GM23338 (cell line): ENCODE measurements around the gene ZNF229. TPM values are rescaled to one million over a fixed set of nuclear protein-coding genes. Genes with fewer than 3 reads are reported as not detected.

Source experiments
- ATAC-seq: fragments of 200-7000 bp; cut with Tn5 transposase; 3 replicates; pipeline ENCODE4 v1.9.1; 2020
- DNase-seq: peaks from one replicate; pipeline ENCODE4 v3.0.0-alpha.2; 2015; ENCODE audit warnings: low spot score
- H2AFZ ChIP-seq: fragments of 200-600 bp; sonication (generic); 2 replicates; pipeline ENCODE4 v1.8.0; 2016; ENCODE audit warnings: antibody characterized with exemption, mild to moderate bottlenecking, moderate library complexity
- H3F3A ChIP-seq: fragments of 200-600 bp; sonication (generic); replicated peaks from 2 replicates; pipeline ENCODE4 v1.8.0; 2017; ENCODE audit warnings: antibody characterized with exemption, mixed run types, low read depth
- H3K27ac ChIP-seq: fragments of 200-600 bp; sonication (generic); 2 replicates; pipeline ENCODE4 v1.6.1; 2016; ENCODE audit warnings: low read depth
- H3K27me3 ChIP-seq: fragments of 200-600 bp; sonication (generic); 2 replicates; pipeline ENCODE4 v1.8.0; 2016; ENCODE audit warnings: mild to moderate bottlenecking, mixed run types, moderate library complexity; ENCODE audit not compliant: insufficient read depth
- H3K36me3 ChIP-seq: fragments of 200-600 bp; sonication (generic); 2 replicates; pipeline ENCODE4 v1.8.0; 2016; ENCODE audit warnings: mild to moderate bottlenecking; ENCODE audit not compliant: insufficient read depth
- H3K4me1 ChIP-seq: fragments of 200-600 bp; sonication (generic); 2 replicates; pipeline ENCODE4 v1.8.0; 2016; ENCODE audit warnings: mild to moderate bottlenecking, moderate library complexity; ENCODE audit not compliant: insufficient read depth
- H3K4me2 ChIP-seq: fragments of 200-600 bp; sonication (generic); 2 replicates; pipeline ENCODE4 v1.7.1; 2017; ENCODE audit warnings: mixed run types
- H3K4me3 ChIP-seq: fragments of 200-600 bp; sonication (generic); 2 replicates; pipeline ENCODE4 v1.6.1; 2016; ENCODE audit warnings: mixed run types
- H3K79me2 ChIP-seq: fragments of 200-600 bp; sonication (generic); replicated peaks from 2 replicates; pipeline ENCODE4 v1.8.0; 2017; ENCODE audit warnings: mild to moderate bottlenecking; ENCODE audit not compliant: insufficient read depth
- H3K9me2 ChIP-seq: fragments of 200-600 bp; sonication (generic); 2 replicates; pipeline ENCODE4 v1.8.0; 2017; ENCODE audit not compliant: insufficient read depth
- H4K20me1 ChIP-seq: fragments of 200-600 bp; sonication (generic); replicated peaks from 2 replicates; pipeline ENCODE4 v1.8.0; 2017; ENCODE audit warnings: mild to moderate bottlenecking; ENCODE audit not compliant: insufficient read depth
- H3K27ac Mint-ChIP-seq: 2 replicates; pipeline ENCODE4 v1.8.0; 2020; ENCODE audit warnings: inconsistent platforms, mild to moderate bottlenecking, moderate library complexity, mixed read lengths
- H3K27me3 Mint-ChIP-seq: 3 replicates; pipeline ENCODE4 v1.8.0; 2022; ENCODE audit warnings: low read depth, mild to moderate bottlenecking, moderate library complexity, mixed read lengths, inconsistent platforms; ENCODE audit not compliant: insufficient read depth, poor library complexity
- H3K36me3 Mint-ChIP-seq: 3 replicates; pipeline ENCODE4 v1.8.0; 2021; ENCODE audit warnings: low read depth, mild to moderate bottlenecking, inconsistent platforms, moderate library complexity, mixed read lengths
- H3K4me1 Mint-ChIP-seq: 3 replicates; pipeline ENCODE4 v1.8.0; 2020; ENCODE audit warnings: mild to moderate bottlenecking, inconsistent platforms, mixed read lengths
- H3K4me3 Mint-ChIP-seq: 3 replicates; pipeline ENCODE4 v1.8.0; 2021; ENCODE audit warnings: moderate library complexity, mild to moderate bottlenecking, inconsistent platforms, mixed read lengths
- H3K9me3 Mint-ChIP-seq: 3 replicates; pipeline ENCODE4 v1.8.0; 2020; ENCODE audit warnings: moderate library complexity, mild to moderate bottlenecking, inconsistent platforms, mixed read lengths
- CREB1 ChIP-seq: fragments of 250-450 bp; sonication (Bioruptor Pico); IDR thresholded peaks from 2 replicates; pipeline ENCODE4 v1.5.0; 2020; ENCODE audit warnings: low read depth, mild to moderate bottlenecking, moderate library complexity
- CTCF ChIP-seq, 2 experiments: fragments of 200-600 bp in 1 of 2; sonication (generic) in 1 of 2; conservative IDR thresholded peaks; 2 replicates each; pipeline versions ENCODE4 v1.5.1 to v1.6.1; 2016 to 2017; ENCODE audit warnings: antibody characterized with exemption in 2 of 2, low read depth in 2 of 2, mild to moderate bottlenecking in 2 of 2, moderate library complexity in 1 of 2
- ETS1 ChIP-seq: IDR thresholded peaks from 2 replicates; pipeline ENCODE4 v1.6.1; 2016; ENCODE audit warnings: antibody characterized with exemption
- EZH2 ChIP-seq: fragments of 200-600 bp; sonication (generic); IDR thresholded peaks from one replicate; pipeline ENCODE4 v1.8.0; 2017; ENCODE audit warnings: antibody characterized with exemption, mild to moderate bottlenecking, low read depth; ENCODE audit not compliant: unreplicated experiment
- EZH2phosphoT487 ChIP-seq: fragments of 200-600 bp; sonication (generic); IDR thresholded peaks from one replicate; pipeline ENCODE4 v1.8.1; 2018; ENCODE audit warnings: antibody characterized with exemption; ENCODE audit not compliant: unreplicated experiment
- JUNB ChIP-seq: IDR thresholded peaks from one replicate; pipeline ENCODE4 v1.6.1; 2016; ENCODE audit warnings: antibody characterized with exemption; ENCODE audit not compliant: unreplicated experiment
- NANOG ChIP-seq: IDR thresholded peaks from 2 replicates; pipeline ENCODE4 v1.6.1; 2016; ENCODE audit warnings: antibody characterized with exemption, borderline replicate concordance
- POLR2AphosphoS5 ChIP-seq: IDR thresholded peaks from 2 replicates; pipeline ENCODE4 v1.6.1; 2016; ENCODE audit warnings: antibody characterized with exemption, low read depth
- REST ChIP-seq: IDR thresholded peaks from one replicate; pipeline ENCODE4 v1.6.1; 2018; ENCODE audit warnings: antibody characterized with exemption; ENCODE audit not compliant: unreplicated experiment
- STAT1 ChIP-seq: IDR thresholded peaks from one replicate; pipeline ENCODE4 v1.6.1; 2016; ENCODE audit warnings: antibody characterized with exemption; ENCODE audit not compliant: unreplicated experiment
- ZNF114 ChIP-seq: fragments of 250-450 bp; sonication (Bioruptor Pico); IDR thresholded peaks from 2 replicates; pipeline ENCODE4 v1.5.0; 2020; ENCODE audit warnings: mild to moderate bottlenecking, moderate library complexity
- ZNF331 ChIP-seq: fragments of 250-450 bp; sonication (Bioruptor Pico); IDR thresholded peaks from 2 replicates; pipeline ENCODE4 v1.5.0; 2020; ENCODE audit warnings: low read depth, mild to moderate bottlenecking, moderate library complexity
- ZNF462 ChIP-seq: fragments of 250-450 bp; sonication (Bioruptor Pico); IDR thresholded peaks from 2 replicates; pipeline ENCODE4 v1.5.0; 2020; ENCODE audit warnings: mild to moderate bottlenecking, moderate library complexity
- polyA plus RNA-seq: library from polyadenylated mRNA; unstranded; fragments of >200 nt; fragmentation: Nextera tagmentation; extraction: Ambion mirVana; gene quantifications from 2 replicates; pipeline ENCODE4 v1.2.1, GENCODE V29; 2016
- total RNA-seq: library from RNA; depleted of rRNA; stranded (reverse); fragments of >200 nt; shearing (Covaris generic); gene quantifications from 2 replicates; pipeline ENCODE4 v1.2.3, GENCODE V29; 2014

The ZNF229 gene
- total and polyA plus RNA-seq, 2 experiments from 2014 or later = 2.6 to 5.2 TPM

- no peaks in the 10 kb centered on the region for H3K27me3 ChIP-seq
- H3F3A ChIP-seq = no peaks in the 10 kb centered on the region
- peaks cover 15% of the 10 kb centered on the region for H3K27me3 Mint-ChIP-seq
- no peaks in the 10 kb centered on the region; the same call in 1 of the 2 replicates for H4K20me1 ChIP-seq
- H3K4me3 Mint-ChIP-seq = no peak overlapping the region
- DNase-seq (no peak), ATAC-seq (no peak)
- peaks cover 41% of the 10 kb centered on the region for H3K36me3 Mint-ChIP-seq
- H2AFZ ChIP-seq = no peak overlapping the region
- no peak overlapping the region for H3K4me3 ChIP-seq
- peaks cover 73% of the 10 kb centered on the region for H3K9me3 Mint-ChIP-seq
- H3K4me1 Mint-ChIP-seq = 0 out of 3 replicates have a peak, but pooled peaks cover 4% of the 10 kb centered on the region
- 0 out of 2 replicates have a peak, but pooled peaks cover 8% of the 10 kb centered on the region for H3K79me2 ChIP-seq
- no peak overlapping the region for H3K4me2 ChIP-seq
- H3K27ac Mint-ChIP-seq = no peak overlapping the region
- peaks cover 6% of the 10 kb centered on the region; the same call in 1 of the 2 replicates for H3K4me1 ChIP-seq
- no peaks in the 10 kb centered on the region; the same call in 1 of the 2 replicates for H3K9me2 ChIP-seq
- H3K27ac ChIP-seq = no peak overlapping the region
- no peak for TF ChIP-seq CREB1 (CRISPR knock-in tag)
- TF ChIP-seq REST = no peak
- TF ChIP-seq ZNF462 (CRISPR knock-in tag) = no peak
- TF ChIP-seq STAT1 = no peak
- no peak for TF ChIP-seq POLR2AphosphoS5
- no peak for TF ChIP-seq ETS1
- TF ChIP-seq EZH2 = no peak
- no peak for TF ChIP-seq ZNF331
- TF ChIP-seq ZNF114 (CRISPR knock-in tag) = no peak
- no peak for TF ChIP-seq EZH2phosphoT487
- no peak for TF ChIP-seq CTCF (conservative IDR thresholded peaks at IDR 0.05; ENCODE audit: low read depth in 2 of 2)
- TF ChIP-seq JUNB = no peak
- TF ChIP-seq NANOG = no peak
- no peaks in the 10 kb centered on the region; the same call in 1 of the 2 replicates for H3K36me3 ChIP-seq
Measured at GRCh38 chr19:44451687-44452086, 3.4 kb upstream of the ZNF229 start.
